GM21367 (cell line): Measurements from ENCODE around the gene CNST.
A peak's percentile ranks its signal among the peaks of the same experiment; 100 is the strongest.
"Not testable (repeated sequence)": the region's sequence is repeated elsewhere in the genome, so short reads cannot be mapped to it uniquely, and the experiment has no call there.

Experiments
- ATAC-seq: cut with Tn5 transposase; IDR thresholded peaks from one replicate; pipeline ENCODE4 v1.9.1; 2021; ENCODE audit not compliant: unreplicated experiment

Gene CNST

GRCh38 chr1:246669659-246670058 is 103.4 kb downstream of the CNST start:
- ATAC-seq = no peak

- no peak for ATAC-seq
Observed at GRCh38 chr1:246674049-246674448, 107.8 kb downstream of the CNST start.

- no peak for ATAC-seq
Observed at GRCh38 chr1:246677842-246678241, 111.6 kb downstream of the CNST start.

GRCh38 chr1:246678816-246679793 is 112.8 kb downstream of the CNST start:
- ATAC-seq = no peak

- no peak for ATAC-seq
Observed at GRCh38 chr1:246679794-246680177, 113.5 kb downstream of the CNST start.

- no peak for ATAC-seq
Observed at GRCh38 chr1:246680190-246680589, 113.9 kb downstream of the CNST start.

GRCh38 chr1:246680696-246681130 is 114.5 kb downstream of the CNST start:
- ATAC-seq = no peak

GRCh38 chr1:246681900-246682895 is 115.9 kb downstream of the CNST start:
- ATAC-seq = no peak

- ATAC-seq = no peak
Observed at GRCh38 chr1:246683521-246683920, 117.3 kb downstream of the CNST start.

- ATAC-seq = no peak
Observed at GRCh38 chr1:246687002-246687401, 120.7 kb downstream of the CNST start.

GRCh38 chr1:246689409-246690008 is 123.3 kb downstream of the CNST start:
- ATAC-seq = peak; percentile 98

GRCh38 chr1:246690100-246690499 is 123.8 kb downstream of the CNST start:
- no peak for ATAC-seq

GRCh38 chr1:246691622-246692495 is 125.6 kb downstream of the CNST start:
- ATAC-seq = no peak

GRCh38 chr1:246694213-246694895 is 128.1 kb downstream of the CNST start:
- not testable (repeated sequence) for ATAC-seq

- ATAC-seq = no peak
Observed at GRCh38 chr1:246695136-246695535, 128.9 kb downstream of the CNST start.

- ATAC-seq = no peak
Observed at GRCh38 chr1:246695666-246696065, 129.4 kb downstream of the CNST start.

GRCh38 chr1:246698466-246699094 is 132.3 kb downstream of the CNST start:
- no peak for ATAC-seq

GRCh38 chr1:246699095-246699735 is 133.0 kb downstream of the CNST start:
- ATAC-seq = peak; percentile 96
